Measurements from ENCODE around the gene RARG.
"Not testable (repeated sequence)": the region's sequence is repeated elsewhere in the genome, so short reads cannot be mapped to it uniquely, and the experiment has no call there.

The RARG gene

DNA sequence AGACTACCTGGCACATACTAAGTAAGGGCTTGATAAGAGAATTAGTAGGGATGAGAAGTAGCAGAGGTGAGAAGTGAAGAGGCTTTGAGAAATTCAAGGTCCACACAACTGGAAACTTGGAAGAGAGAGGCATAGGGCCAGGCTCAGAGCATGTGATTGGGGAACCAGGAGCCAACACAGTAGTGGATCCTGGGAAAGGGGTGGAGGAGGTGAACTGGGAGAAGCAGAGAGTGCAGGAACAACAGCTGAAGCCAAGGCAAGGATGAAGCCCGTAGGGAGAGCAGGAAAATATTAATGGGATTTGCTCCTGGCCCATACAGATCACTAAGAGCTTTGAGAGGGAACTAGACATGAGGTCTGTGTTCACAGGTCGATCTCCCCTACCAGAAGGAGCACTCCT, 23.6 kb downstream of the RARG start:
- no peak for DNase-seq (ENCODE audit: low read depth)

DNA sequence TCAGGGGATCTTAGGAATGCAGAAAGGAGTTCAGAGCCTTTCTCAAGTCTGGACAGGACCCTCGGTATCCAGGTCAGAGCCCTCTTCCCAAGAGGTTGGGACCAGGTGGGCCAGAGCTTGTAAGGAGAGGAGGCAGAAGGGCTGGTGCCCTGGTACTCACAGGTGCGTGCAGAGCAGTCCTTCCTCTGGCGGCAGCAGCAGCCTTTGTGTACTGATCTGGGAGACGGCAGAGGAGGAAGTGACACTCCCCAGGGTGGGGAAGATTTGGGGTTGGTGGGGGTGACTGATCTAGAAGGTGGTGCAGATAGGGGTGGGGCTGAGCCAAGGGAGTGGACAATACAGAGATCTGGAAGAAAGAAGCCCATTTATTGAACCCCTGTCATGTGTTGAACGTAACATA, 25.0 kb downstream of the RARG start, which contains the start of gene ITGB7:
Gene ITGB7 (minus strand): TSS at position 210 of the 400 bp plus-strand sequence. CDS start 6,808 bp downstream, outside the sequence.
- DNase-seq (ENCODE audit: low read depth), result no peak

DNA sequence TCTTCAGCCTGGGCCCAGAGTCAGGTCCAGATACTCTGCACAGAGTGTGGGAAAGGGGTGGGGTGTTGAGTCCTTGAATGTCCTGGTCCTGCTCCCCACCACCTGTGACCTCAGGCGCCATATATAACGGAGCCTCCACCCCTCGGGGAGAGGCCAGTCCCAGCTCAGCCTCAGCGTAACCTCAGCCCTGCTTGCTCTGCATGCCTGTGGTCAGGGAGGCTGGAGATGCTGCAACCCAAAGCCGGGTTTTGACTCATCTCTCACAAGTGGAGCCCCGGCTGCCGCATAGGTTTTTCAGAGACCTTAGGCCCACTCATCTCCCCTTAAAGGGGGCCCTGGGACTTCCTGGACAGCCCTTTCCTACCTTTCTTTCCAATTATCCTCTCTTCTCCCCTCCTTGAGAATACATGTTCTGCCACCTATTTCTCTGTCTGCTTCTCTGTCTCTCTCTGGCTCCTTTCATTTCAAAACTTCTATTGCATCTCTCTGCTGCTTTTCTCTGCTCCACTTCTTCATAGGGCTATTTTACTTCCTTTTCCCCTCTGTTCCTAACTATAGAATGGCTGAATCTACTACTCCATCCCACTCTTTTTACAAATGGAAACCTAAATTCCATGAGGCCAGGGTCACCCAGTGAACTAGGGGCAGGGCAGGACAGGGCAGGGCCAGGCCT, 26.1 kb downstream of the RARG start:
- peak; percentile 48 for DNase-seq (ENCODE audit: low read depth)

GRCh38 chr12:53204351-53204750, 27.7 kb downstream of the RARG start:
- no peak for DNase-seq (ENCODE audit: low read depth)

DNA sequence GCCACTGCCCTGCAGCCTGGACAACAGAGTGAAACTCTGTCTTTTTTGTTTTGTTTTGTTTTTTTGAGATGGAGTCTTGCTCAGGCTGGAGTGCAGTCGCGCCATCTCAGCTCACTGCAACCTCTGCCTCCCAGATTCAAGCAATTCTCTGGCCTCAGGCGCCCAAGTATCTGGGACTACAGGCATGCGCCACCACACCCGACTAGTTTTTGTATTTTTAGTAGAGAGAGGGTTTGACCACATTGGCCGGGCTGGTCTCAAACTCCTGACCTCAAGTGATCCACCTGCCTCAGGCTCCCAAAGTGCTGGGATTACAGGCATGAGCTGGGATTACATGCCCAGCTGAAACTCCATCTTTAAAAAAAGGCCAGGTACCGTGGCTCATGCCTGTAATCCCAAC, 29.7 kb downstream of the RARG start:
- not testable (repeated sequence) for DNase-seq (ENCODE audit: low read depth)

DNA sequence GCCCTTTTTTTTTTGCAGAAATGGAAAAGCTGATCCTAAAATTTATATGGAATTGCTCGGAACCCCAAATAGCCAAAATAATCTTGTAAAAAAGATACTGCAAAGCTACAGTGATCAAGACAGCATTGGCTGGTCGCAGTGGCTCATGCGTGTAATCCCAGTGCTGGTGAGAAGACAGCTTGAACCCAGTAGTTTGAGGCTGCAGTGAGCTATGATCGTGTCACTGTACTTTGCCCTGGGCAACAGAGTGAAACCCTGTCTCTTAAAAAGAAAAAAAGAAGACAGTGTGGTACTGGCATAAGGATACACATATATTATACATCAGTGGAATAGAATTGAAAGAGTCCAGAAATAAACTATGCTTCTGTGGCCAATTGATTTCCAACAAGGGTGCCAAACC, 30.4 kb downstream of the RARG start:
- DNase-seq (ENCODE audit: low read depth), result no peak

- no peak for DNase-seq (ENCODE audit: low read depth)
Measured at GRCh38 chr12:53201177-53201541, 30.9 kb downstream of the RARG start.

GRCh38 chr12:53200458-53201176, 31.4 kb downstream of the RARG start:
- DNase-seq (ENCODE audit: low read depth), result no peak

- no peak for DNase-seq (ENCODE audit: low read depth)
Measured at GRCh38 chr12:53200107-53200457, 31.9 kb downstream of the RARG start.

DNA sequence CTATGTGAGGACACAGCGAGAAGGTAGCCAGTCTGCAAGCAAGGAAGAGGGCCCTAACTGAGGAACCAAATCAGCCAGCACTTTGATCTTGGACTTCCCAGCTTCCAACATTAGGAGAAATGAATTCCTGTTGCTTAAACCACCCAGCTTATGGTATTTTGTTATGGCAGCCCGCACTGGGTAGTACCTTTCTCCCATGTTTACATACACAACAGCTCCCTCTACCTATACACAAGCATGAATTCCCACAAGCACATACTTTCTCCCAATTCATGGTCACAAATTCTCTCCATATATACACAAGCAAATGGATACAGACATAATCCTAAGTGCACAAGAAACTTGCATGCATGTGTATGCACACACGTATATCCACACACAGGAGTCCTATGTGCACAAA, 32.3 kb downstream of the RARG start:
- DNase-seq (ENCODE audit: low read depth), result no peak

DNA sequence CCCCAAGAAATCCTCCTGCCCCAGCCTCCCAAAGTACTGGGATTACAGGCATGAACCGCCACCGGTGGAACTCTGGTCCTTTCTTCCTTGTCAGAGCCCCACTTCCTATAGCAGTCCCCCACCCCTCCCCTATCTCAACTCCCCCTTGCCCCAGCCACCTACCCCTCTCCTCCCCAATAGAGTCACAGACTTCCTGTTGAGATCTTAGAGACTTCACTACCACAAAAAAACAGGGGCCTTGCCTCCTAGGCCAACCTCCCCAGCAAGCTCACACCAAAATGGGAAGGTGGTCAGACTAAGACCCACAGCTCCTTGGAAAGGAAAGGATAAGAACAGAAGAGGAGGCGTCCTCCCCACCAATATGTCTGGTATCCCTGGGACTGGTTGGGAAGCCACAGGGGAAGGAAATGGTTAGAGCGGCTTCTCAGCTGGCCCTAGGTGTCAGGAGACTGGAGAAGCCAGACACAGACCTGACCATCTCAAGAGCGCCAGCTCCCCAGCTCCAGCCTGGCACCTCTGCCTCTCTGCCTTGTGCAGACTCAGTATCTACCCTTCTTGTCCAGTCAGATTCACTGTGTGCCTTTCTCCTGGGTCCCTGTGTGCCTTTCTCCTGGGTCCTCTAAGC, 33.4 kb downstream of the RARG start:
- no peak for DNase-seq (ENCODE audit: low read depth)

- DNase-seq (ENCODE audit: low read depth), result no peak
Measured at GRCh38 chr12:53197011-53197640, 34.9 kb downstream of the RARG start.

DNA sequence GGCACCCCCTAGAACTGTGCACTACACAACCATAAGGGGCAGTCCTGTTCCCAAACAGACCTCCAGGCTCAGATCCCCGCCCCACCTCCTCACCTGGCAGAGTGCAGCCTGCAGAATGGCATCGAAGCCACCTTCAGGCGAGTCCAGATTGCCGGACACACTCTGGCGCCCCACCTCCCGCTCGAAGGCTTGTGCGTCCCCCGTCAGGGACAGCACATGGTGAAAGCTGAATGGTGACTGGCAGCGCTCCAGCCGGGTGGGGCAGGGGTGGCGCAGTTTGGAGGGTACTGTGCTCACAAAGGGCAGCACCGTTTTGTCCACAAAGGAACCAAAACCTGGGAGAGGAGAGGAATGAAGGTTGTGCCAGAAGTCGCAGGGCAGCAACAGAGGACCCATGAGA, 35.5 kb downstream of the RARG start:
- no peak for DNase-seq (ENCODE audit: low read depth)

DNA sequence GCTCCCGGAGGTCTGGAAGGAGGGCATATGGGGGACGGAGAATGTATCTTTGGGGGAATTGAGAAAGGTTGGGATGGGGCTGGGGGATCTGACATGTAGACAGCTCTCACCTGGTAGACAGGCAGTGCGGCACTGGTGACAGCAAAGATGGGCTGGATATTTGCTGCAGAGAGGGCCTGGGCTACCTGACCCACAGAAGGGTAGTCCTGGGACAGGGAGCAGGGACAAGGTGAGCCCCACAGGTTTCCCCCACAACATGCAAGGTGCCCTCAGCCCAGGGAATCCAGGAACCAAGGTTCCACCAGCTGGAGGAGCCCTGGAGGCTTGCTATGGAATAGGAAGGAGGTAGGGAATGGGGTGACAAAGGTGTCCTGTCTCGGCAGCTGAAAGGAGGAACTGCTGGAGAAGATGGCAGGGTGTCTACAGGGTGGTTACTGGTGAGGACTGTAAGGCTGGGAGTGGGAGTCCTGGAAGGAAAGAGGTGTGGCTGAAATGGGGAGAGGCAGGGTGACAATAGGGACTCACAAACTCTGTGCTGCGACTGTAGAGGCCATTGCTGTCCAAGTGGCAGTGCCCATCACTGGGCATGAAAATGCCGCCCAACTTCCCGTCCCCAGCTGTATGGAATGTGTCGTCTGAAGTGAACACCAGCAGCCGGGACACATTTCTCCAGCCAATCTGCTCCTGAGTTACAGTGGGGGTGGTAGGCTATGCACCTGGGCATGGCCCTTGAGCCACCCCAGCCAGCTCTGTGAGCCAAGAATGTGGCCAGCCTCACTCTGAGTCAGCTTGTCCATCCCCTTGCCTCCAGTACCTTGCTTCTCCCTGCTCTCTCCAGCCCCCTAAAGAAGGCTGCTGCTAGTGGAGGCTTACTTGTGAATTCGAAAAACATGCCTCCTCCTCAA, 36.2 kb downstream of the RARG start:
- no peak for DNase-seq (ENCODE audit: low read depth)

- DNase-seq (ENCODE audit: low read depth), result no peak
Measured at GRCh38 chr12:53194973-53195372, 37.0 kb downstream of the RARG start.

DNA sequence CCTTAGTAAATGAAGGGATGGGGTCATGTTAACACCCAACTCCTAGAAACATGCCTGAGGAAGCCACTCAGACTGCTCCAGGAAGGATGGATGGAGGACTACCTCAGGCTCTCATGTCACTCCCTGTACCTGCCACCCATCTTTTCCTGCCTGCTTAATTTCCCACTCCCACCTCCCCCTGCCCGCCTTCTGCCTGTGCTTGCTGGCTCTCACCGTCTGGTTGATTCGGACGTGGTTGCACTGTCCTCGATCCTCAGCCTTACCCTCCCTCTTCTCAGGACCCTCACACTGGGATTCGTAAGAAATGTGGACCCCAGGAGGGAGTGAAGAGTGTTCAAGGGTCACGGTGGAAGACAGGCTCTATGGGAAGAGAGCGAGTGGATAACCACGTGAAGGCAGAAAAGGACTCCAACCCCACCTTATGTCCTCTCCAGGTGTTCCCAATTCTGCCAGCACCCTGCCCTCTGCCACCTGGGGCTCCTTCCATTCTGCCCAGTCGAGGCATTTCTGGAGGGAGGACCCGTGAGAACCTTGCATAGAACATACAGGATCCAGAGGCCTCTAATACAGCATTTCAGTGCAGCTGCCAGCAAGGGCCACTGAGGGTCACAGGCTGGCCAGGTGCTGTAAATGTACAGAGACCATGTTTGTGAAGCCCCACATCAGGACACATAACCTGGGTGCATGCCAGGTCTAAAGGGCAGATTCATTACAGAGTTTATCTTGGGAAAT, 37.9 kb downstream of the RARG start:
- DNase-seq (ENCODE audit: low read depth), result no peak

GRCh38 chr12:53193040-53193439, 39.0 kb downstream of the RARG start:
- no peak for DNase-seq (ENCODE audit: low read depth)

GRCh38 chr12:53192531-53193021, 39.4 kb downstream of the RARG start:
- no peak for DNase-seq (ENCODE audit: low read depth)

GRCh38 chr12:53191885-53192530, 40.0 kb downstream of the RARG start:
- DNase-seq (ENCODE audit: low read depth), result no peak

DNA sequence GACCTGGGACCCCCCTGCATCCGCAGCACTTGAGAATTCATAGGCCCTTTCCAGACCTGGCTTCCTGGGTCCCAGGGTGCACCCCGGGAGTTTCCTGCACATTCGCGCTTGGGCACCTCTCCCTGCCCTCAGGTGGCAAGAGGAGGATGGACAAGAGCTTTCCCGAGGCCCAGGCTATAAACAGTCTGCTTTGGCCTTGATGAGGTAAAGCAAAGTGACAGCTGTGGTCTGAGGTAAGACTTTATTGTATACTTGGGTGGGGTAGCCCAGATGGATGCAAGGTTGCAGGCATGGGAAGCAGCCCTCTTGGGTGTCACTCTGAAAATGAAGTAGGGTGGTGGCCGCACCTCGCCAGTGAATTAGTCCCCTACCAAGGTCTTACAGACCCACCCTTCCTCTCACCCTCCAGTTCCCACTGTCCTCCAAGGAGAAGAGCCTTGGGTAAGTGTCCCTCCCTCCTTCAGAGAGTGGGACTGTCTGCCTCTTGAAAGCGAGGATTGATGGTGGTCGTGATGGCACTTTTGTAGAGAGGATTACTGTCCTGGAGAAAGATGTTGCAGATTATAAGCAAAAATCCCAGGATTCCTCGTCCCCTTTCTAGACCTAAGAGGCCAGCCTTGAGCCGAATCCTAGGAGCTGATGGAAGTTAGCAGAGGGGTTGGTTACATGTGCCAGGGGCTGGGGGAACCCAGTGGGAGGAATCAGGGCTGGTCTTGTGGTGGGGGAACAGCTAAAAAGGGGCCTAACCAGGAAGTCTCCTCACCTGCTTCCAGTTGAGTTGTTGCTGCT, 40.7 kb downstream of the RARG start:
- no peak for DNase-seq (ENCODE audit: low read depth)
